HT-29 (cell line): Measurements from ENCODE around the gene PLEKHA6. TPM values are rescaled to one million over a fixed set of nuclear protein-coding genes. Genes with fewer than 3 reads are reported as not detected.
"Not testable (repeated sequence)": the region's sequence is repeated elsewhere in the genome, so short reads cannot be mapped to it uniquely, and the experiment has no call there.

Experiments used
- DNase-seq: peaks from one replicate; pipeline ENCODE4 v3.0.0-alpha.2; 2015; ENCODE audit warnings: low spot score
- total RNA-seq: library from RNA; depleted of rRNA; stranded (reverse); fragments of >200 nt; shearing (Covaris generic); gene quantifications from 2 replicates; pipeline ENCODE4 v1.2.3, GENCODE V29; 2014

The PLEKHA6 gene
- total RNA-seq, 1 experiment from 2014 or later: 88.6 TPM

- no peak for DNase-seq
These were observed 45.4 kb downstream of the PLEKHA6 start for GRCh38 chr1:204314171-204314892.

DNA sequence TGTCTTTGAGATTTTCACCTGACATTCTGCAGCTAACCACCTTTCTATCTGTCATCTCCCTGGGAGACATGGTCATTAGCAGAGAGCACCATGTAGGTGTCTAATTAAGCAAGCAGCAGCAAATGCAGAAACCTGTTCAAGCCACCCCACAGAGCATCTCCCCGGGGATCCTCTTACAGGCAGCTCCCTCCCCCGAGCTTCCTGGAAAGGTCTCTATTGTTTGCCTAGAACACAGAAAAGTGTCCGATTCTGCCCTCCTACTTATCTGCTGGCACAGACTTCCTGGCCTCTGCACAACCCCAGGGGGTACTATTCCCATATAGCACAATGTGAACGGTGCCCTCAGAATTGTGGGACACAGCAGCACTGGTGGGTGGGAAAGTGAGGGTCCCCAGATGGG, 46.1 kb downstream of the PLEKHA6 start:
- DNase-seq: no peak

GRCh38 chr1:204310970-204311369, 48.8 kb downstream of the PLEKHA6 start:
- DNase-seq: not testable (repeated sequence)

GRCh38 chr1:204308023-204308628, 51.6 kb downstream of the PLEKHA6 start:
- no peak for DNase-seq

DNA sequence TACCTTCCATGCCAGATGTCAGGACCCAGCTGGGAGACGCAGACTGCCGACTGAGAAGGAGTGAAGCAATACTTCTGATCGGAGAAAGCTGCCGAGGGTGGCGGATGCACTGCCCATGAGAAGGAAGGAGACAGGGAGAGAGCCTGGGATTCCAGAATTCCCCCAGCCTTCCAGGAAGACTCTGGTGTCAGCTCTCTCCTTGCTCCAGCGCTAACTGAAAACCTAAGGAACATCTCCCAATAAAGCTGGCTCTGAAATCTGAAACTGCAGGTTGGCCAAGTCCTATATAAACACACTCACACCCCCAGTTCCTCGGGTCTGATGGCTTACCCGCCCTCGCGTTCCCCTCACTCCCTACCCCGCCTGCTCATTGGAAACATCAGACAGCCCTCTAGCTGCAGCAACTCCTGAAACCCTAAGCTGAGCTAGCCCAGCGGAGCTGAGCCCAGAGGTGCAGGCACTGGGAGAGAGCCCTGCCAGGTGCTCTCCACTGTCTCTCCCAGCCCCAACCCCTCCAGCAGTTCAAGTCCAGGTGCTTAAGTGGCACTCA, 52.3 kb downstream of the PLEKHA6 start:
- DNase-seq: no peak

DNA sequence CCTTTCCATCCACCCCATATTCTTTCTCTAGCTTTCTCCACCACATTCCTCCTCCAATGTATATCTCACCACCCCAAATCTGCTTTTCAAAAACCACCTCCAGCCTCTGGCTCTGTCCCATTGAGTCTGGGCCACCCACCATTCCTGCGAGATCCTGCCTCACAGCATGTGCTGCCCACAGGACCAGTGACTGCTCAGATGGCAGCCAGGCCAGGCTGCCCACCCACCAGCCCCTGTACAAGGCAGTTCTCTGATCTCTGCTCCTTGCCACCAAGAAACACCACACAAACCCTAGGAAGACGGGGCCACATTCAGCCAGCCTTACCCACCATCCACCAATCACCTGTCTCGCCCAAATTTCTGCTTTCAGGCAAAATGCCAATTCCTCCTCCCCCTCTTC, 53.7 kb downstream of the PLEKHA6 start:
- DNase-seq: no peak

DNA sequence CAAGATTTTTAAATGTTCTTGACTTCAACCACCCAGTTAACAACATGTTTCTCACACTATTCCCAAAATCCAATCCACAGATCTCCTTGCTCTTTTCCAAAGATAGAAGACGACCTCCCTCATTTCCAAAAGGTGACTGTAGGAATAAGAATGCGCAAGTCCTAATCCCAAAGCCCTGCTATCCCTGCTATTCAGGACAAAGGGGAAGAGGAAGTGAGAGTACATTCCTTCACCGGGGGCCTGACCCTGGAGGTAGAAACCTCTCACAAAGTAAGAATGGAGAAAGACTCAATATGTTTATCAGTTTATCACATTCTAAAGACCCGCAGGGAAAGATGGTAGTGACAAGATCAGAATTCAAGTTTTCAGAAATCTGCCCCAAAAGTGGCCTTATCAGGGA, 55.7 kb downstream of the PLEKHA6 start:
- peak; percentile 18 for DNase-seq

DNA sequence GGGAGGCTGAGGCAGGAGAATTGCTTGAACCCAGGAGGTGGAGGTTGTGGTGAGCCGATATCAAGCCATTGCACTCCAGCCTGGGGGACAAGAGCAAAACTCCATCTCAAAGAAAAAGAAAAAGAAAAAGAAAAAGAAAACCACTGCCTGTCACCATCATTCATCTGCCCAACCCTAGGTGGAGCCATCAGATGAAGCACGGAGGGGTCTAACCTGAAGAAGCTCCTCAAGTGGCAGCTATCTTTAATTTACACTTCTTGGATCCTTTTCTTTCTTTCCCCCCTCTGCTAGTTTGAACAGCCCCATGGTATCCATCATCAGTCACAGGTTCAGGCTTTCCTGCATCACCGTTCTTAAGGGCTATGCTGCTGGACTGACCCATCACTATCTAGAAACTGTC, 57.0 kb downstream of the PLEKHA6 start:
- no peak for DNase-seq

- no peak for DNase-seq
These were observed 58.4 kb downstream of the PLEKHA6 start for GRCh38 chr1:204301171-204301957.

DNA sequence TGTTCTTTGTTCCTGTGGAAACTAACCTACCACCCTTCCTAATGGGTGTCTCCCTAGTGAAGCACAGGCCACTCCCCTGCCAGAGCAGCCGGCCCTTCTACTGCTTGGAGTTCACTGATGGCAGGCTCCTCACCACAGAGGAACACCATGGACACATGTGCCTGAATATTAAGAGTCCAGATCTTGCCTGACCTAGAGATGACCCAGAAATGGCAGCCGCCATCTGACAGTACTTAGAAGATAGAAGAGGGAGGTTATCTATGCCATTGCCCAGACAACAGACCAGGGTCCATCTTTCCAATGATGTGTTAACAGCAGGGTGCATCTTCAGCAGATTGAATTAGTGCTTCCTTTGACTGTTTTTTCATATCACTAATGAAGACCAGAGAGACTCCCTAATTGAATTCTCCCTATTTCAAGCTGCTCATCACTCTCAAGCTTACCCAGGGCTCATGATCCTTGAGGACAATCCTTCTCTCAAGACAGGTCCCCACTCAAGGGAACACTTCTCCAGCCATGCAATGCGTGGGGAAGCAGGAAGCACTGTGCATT, 59.8 kb downstream of the PLEKHA6 start:
- DNase-seq: no peak

DNA sequence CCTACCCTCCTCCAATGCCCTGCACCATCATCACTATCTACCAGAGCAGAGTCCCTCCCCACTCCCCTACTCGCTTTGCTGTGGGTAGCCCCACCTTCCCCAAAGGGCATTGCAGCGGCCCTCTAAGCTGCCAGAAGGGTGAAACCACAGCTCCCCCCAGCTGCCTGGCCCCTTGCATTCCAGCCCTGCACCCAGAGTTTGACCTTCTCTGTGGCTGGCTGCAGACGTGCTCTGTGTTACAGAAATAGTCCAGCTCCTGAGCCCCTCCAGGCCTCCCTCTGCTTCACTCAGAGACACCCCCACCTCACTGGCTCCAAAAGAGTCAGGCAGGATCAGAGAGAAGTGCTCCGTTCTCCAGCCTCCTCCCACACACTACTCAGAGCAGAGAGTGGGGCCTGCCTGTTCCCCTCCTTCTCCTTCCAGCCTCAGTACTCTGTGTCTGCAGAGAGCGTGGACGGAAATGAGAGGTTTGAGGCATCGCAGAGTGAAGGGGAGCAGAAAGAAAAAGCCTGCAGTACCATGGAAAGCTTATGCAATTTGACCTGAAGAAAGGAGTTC, 63.2 kb downstream of the PLEKHA6 start:
- no peak for DNase-seq

GRCh38 chr1:204295671-204296070, 64.1 kb downstream of the PLEKHA6 start:
- no peak for DNase-seq

DNA sequence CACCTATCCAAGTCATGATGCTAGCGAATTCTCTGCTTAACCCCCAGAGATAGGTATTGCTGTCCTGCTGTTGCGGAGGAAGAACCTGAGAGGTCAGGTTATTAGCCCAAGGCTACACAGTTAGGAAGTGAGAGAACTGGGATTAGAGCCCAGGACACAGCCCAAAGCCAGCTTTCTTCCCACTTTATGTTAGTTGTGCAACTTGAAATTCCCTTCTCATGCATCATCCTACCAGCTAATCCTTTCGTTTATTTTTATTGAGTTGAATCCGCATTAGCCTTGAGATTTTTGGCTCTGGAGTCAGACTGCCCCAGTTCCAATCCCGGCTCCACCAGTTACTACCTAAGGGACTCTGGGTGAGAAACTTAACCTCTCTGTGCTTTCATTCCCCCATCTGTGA, 65.4 kb downstream of the PLEKHA6 start:
- DNase-seq: no peak

GRCh38 chr1:204293605-204294337, 66.0 kb downstream of the PLEKHA6 start:
- no peak for DNase-seq

GRCh38 chr1:204292740-204293139, 67.0 kb downstream of the PLEKHA6 start:
- DNase-seq: no peak

- no peak for DNase-seq
These were observed 70.4 kb downstream of the PLEKHA6 start for GRCh38 chr1:204289280-204289679.

GRCh38 chr1:204288021-204288588, 71.6 kb downstream of the PLEKHA6 start:
- peak; percentile 96 for DNase-seq

- peak; percentile 54 for DNase-seq
These were observed 72.2 kb downstream of the PLEKHA6 start for GRCh38 chr1:204287466-204287891.

DNA sequence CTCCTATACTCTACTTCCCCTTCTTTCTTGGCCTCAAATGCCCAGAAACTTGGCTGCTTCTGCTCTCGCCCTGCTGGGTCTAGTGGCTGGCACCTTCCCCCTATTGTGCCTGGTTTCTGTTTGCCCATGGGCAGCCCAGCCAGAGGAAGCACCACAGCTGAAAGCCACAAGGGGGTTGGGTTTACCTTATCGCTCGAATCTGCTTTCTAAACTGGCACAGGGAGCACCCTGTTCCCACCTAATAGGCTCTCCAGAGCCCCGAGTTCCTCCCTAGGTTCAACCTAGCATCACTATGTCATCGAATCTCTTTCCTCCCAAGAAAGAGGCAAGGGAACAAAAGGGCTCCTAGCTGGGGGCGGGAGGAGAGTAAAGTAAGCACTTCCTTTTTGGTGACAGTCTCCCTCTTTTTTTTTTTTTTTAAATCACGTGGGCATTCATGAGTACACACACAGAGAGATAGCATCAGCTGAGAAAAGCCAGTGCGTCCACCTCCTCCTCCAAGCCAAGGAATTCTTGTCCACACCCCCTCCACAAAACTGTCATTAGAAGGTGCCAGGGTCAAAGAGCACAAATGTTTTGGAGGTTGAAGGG, 72.8 kb downstream of the PLEKHA6 start:
- DNase-seq: peak; percentile 67

- no peak for DNase-seq
These were observed 73.4 kb downstream of the PLEKHA6 start for GRCh38 chr1:204286315-204286714.
